Measurements from ENCODE around the gene USP10. TPM values are rescaled to one million over a fixed set of nuclear protein-coding genes. Genes with fewer than 3 reads are reported as not detected.
A peak's percentile ranks its signal among the peaks of the same experiment; 100 is the strongest.
"Not testable (repeated sequence)": the region's sequence is repeated elsewhere in the genome, so short reads cannot be mapped to it uniquely, and the experiment has no call there.

USP10 gene
- polyA plus RNA-seq, 5 donors = 70.2 to 92.2 (median 88.6) TPM

DNA sequence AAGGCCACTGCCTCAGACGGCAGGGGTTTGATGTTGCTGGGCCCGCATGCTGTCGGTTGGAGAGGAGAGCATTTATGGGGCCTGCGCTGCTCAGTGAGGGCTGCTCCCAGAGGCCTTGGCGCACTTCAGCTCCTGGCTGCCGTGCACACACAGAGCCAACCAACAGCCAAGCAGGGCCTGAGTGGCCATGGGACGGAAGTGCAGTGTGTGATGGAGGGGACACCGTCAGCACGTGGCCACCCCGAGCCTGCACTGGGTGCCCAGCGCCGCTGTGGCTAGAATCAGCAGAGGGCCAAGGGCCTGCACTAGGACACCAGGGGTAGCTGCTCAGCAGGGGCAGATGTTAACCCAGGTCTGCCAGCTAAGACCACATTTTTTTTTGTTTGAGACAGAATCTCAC lies 29.7 kb upstream of the USP10 start:
- no peak for DNase-seq

- DNase-seq = peak; percentile 23 to 50
These were observed 27.3 kb upstream of the USP10 start for GRCh38 chr16:84672276-84673202.

- no peak for DNase-seq
These were observed 26.6 kb upstream of the USP10 start for GRCh38 chr16:84673203-84673535.

DNA sequence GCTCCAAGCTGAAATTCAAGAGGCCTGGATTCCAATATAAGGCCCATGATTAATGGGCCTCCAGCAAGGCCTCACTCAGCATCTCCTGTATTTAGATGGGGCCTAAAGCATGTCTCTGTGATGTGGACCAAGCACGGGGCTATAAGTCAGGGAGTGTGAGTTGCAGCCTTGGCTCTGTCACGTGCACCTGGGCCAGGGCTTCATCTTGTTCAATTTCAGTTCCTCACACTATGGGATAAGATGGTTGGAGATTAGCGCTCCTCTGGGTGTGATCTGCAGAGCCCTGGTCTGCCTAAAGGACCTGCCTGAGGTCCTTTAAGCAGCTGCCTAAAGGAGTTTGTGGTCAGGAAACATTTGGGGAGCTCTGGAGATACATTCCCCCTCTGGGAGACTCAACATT lies 26.2 kb upstream of the USP10 start:
- DNase-seq = no peak

DNA sequence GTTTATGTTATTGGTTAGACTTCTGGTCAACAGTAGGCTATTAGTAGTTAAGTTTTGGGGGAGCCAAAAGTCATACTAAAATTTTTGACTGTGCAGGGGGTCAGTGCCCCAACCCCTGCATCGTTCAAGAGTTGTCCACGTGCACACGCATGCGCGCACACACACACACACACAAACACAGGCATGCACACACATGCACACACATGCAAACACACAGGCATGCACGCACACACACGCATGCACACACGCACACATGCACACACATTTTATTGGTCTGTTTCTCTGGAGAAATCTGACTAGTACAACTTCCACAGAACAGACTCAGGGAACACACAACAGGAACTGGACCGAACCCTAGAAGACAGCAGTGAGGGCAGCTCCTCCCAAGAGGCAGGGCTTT lies 24.4 kb upstream of the USP10 start:
- no peak for DNase-seq

- no peak for DNase-seq
These were observed 23.9 kb upstream of the USP10 start for GRCh38 chr16:84675884-84676283.

GRCh38 chr16:84677017-84677803 lies 22.6 kb upstream of the USP10 start:
- DNase-seq = no peak

DNA sequence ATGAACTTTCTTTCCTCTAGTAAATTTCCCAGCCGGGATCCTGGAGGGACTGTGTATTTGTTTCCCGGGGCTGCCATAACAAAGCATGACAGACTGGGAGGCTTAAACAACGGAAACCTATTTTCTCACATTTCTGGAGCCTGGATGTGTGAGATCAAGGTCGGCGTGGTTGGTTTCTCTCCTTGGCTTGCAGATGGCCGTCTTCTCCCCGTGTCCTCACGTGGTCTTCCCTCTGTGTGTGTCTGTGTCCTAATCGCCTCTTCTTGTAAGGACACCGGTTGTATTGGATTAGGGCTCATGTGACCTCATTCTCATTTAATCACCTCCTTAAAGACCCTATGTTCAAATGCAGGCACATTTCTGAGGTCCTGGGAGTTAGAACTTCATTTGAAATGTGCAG lies 22.0 kb upstream of the USP10 start:
- no peak for DNase-seq

GRCh38 chr16:84678541-84678940 lies 21.3 kb upstream of the USP10 start:
- DNase-seq = no peak

DNA sequence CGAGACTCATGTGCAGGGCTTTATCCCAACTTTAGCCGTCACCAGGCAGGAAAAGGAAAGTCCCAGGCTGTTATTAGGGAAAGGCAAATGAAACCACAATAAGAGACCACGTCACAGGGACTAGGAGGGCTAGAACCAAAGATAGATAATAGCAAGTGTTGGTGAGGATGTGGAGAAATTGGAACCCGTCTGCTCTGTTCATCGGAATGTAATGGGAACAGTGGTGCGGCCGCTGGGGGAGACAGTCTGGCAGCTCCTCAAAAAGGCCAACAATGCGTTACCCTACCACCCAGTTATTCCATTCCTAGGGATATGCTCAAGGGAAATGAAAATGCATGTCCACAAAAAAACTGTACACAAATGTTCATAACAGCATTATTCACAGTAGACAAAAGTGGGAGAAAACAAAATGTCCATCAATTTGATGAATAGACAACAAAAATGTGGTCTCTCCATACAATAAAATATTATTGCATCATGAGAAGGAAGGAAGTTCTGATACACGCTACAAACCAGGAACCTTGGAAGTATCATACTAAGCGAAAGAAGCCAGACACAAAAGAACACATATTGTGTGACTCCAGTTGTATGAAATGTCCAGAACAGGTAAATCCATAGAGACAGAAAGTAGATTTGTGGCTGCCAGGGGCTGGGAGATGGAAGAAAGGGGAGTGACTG lies 19.5 kb upstream of the USP10 start:
- no peak for DNase-seq

GRCh38 chr16:84680843-84681629 lies 18.8 kb upstream of the USP10 start:
- no peak for DNase-seq

GRCh38 chr16:84683691-84684591 lies 15.9 kb upstream of the USP10 start:
- no peak for DNase-seq

GRCh38 chr16:84684592-84684965 lies 15.2 kb upstream of the USP10 start:
- no peak for DNase-seq

- DNase-seq = no peak
These were observed 14.6 kb upstream of the USP10 start for GRCh38 chr16:84685210-84685609.

DNA sequence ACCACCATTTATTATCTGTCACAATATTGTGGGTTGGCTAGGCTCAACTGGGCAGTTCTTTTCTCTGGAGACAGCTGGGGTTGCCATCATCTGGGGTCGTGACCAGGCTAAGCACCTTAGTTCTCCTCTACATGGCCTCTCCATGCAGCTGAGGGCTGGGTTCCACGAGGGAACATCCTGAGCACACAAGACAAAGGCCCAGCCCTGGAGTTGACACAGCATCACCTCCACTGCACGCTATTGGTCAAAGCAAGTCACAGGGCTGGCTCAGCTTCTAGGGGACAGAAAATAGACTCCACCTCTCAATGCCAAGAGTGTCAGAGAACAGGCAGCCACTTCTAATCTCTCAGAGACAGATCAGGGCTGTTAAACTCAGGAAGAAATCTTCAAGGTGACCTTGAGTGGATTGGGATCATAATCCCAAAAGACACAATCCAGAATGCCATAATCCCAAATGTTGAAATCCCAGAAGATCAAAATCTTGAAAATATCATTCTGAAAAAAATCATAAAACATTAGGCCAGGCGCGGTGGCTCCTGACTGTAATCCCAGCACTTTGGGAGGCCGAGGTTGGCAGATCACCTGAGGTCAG lies 13.0 kb upstream of the USP10 start:
- DNase-seq = no peak

GRCh38 chr16:84687715-84688114 lies 12.1 kb upstream of the USP10 start:
- no peak for DNase-seq

DNA sequence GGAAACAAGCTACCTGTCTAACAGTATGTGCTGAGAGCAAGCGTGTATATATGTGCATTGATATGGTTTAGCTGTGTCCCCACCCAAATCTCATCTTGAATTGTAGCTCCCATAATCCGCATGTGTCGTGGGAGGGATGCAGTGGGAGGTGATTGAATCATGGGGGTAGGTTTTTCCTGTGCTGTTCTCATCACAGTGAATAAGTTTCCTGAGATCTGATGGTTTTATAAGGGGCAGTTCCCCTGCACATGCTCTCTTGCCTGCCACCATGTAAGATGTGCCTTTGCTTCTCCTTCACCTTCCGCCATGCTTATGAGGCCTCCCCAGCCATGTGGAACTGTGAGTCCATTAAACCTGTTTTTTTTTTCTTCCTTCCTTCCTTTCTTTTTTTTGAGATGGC lies 11.6 kb upstream of the USP10 start:
- DNase-seq = not testable (repeated sequence)

DNA sequence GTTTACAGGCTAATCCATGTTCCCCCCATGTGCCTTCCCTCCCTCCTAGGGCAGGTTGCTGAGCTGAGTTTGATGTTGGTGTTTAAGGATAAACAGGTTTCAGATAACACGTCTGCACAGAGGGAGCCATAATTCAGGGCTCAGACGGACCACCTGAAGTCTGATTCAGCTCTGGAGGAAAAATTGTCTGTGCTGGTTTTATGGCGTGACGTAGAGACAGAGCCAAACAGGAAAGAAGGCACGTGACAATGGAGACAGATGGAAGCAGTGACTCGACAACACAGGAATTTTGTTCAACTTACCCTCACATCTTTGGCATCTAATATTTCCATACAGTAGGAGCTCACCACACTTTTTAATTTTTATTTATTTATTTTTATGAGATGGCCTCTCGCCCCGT lies 10.7 kb upstream of the USP10 start:
- no peak for DNase-seq

- DNase-seq = no peak
These were observed 9.5 kb upstream of the USP10 start for GRCh38 chr16:84690088-84690819.
